Activated CD4-positive, alpha-beta memory T cell treated with anti-CD3 and anti-CD28 coated beads for 36 hours (primary cell): ENCODE measurements around the gene MCM6. TPM values are rescaled to one million over a fixed set of nuclear protein-coding genes. Genes with fewer than 3 reads are reported as not detected.

Source experiments
- CTCF ChIA-PET: fragments of 350-600 bp; sonication (Branson Sonifier 250); formaldehyde crosslinking; loops from one replicate; lab custom pipeline; 2021; ENCODE audit warnings: antibody characterized with exemption, inconsistent platforms; lab: Charles Lee
- POLR2A ChIA-PET: fragments of 350-600 bp; sonication (Branson Sonifier 250); formaldehyde crosslinking; loops from one replicate; lab custom pipeline; 2021; ENCODE audit warnings: antibody characterized with exemption; lab: Charles Lee
- DNase-seq: peaks from one replicate; pipeline ENCODE4 v3.0.0-alpha.2; 2020
- H3K27ac Mint-ChIP-seq: one replicate; pipeline ENCODE4 v1.8.0; 2021; ENCODE audit warnings: mixed read lengths
- H3K27me3 Mint-ChIP-seq: one replicate; pipeline ENCODE4 v1.8.0; 2021; ENCODE audit warnings: mixed read lengths
- H3K36me3 Mint-ChIP-seq: one replicate; pipeline ENCODE4 v1.8.0; 2021; ENCODE audit warnings: mixed read lengths
- H3K4me1 Mint-ChIP-seq: one replicate; pipeline ENCODE4 v1.8.0; 2021; ENCODE audit warnings: low read depth, mixed read lengths
- H3K4me3 Mint-ChIP-seq: one replicate; pipeline ENCODE4 v1.8.0; 2021; ENCODE audit warnings: mild to moderate bottlenecking, mixed read lengths
- H3K9me3 Mint-ChIP-seq: one replicate; pipeline ENCODE4 v1.8.0; 2021; ENCODE audit warnings: mixed read lengths
- intact Hi-C: fragments of 100-400 bp; cut with micrococcal nuclease; formaldehyde crosslinking; loops from one replicate; pipeline ENCODE4 v1.15.1; 2023
- total RNA-seq, 2 experiments: library from RNA; stranded (reverse); gene quantifications; one replicate each; pipeline ENCODE4 v1.2.3, GENCODE V29; 2021

Gene MCM6
- total RNA-seq, result 100 to 1,000 TPM; 280 to 284 TPM

- CTCF ChIA-PET, result interaction anchor here (1.0 to 1.4 kb wide), 4 partner anchors 133 to 510 kb away, joined by 3 read pairs; no protein-coding TSS in a partner anchor
- POLR2A ChIA-PET, result interaction anchor here (0.5 to 1.9 kb wide), 20 partner anchors 11 to 509 kb away, joined by 3 to 20 read pairs (median 4); partner anchors contain the start of genes DARS1, R3HDM1 and ZRANB3
- peak; percentile 100 for DNase-seq
- H3K27me3 Mint-ChIP-seq, result peaks cover 2% of the 10 kb centered on the region
- peak within 1 kb of the TSS; percentile 98 for H3K27ac Mint-ChIP-seq
- peaks cover 50% of the 10 kb centered on the region for H3K36me3 Mint-ChIP-seq
- intact Hi-C loops, result loop anchor here (1.0 to 2.0 kb wide), 7 partner anchors 56 to 958 kb away; partner anchors contain the start of genes CCNT2, CXCR4, DARS1 and R3HDM1
- peaks cover 39% of the 10 kb centered on the region for H3K4me1 Mint-ChIP-seq
- H3K4me3 Mint-ChIP-seq, result peak within 1 kb of the TSS; percentile 90
- no peaks in the 10 kb centered on the region for H3K9me3 Mint-ChIP-seq
Observed at GRCh38 chr2:135876066-135876711, at the start of gene MCM6. Gene MCM6 (minus strand): TSS chr2:135876443. CDS start chr2:135876365, 78 bp downstream.

- Mint-ChIP-seq H3K9me3 (no peaks in the 10 kb centered on the region), H3K4me1 (peaks cover 6% of the 10 kb centered on the region), H3K36me3 (peaks cover 16% of the 10 kb centered on the region), H3K27me3 (no peaks in the 10 kb centered on the region), H3K4me3 (no peak overlapping the region), H3K27ac (no peak overlapping the region)
- ChIA-PET POLR2A (no interaction called here), CTCF (interaction anchor here (1.2 kb wide), 1 partner anchor 12 kb away, joined by 4 read pairs; no protein-coding TSS in a partner anchor)
- DNase-seq, result no peak
- intact Hi-C loops, result no loop called here
Observed at GRCh38 chr2:135925571-135925970, 49.3 kb upstream of the MCM6 start.

GRCh38 chr2:135916207-135916606 lies 40.0 kb upstream of the MCM6 start:
- no peak overlapping the region for H3K4me3 Mint-ChIP-seq
- POLR2A ChIA-PET, result no interaction called here
- intact Hi-C loops, result loop anchor here (1.0 to 5.0 kb wide), 5 partner anchors 69 to 468 kb away; partner anchors contain the start of gene DARS1
- CTCF ChIA-PET, result interaction anchor here (1.0 to 3.2 kb wide), 4 partner anchors 97 to 468 kb away, joined by 3 to 69 read pairs (median 6); no protein-coding TSS in a partner anchor
- no peaks in the 10 kb centered on the region for H3K27me3 Mint-ChIP-seq
- H3K4me1 Mint-ChIP-seq, result peaks cover 9% of the 10 kb centered on the region
- H3K9me3 Mint-ChIP-seq, result no peaks in the 10 kb centered on the region
- no peak for DNase-seq
- H3K27ac Mint-ChIP-seq, result no peak overlapping the region
- H3K36me3 Mint-ChIP-seq, result peaks cover 17% of the 10 kb centered on the region

GRCh38 chr2:135914485-135914884 lies 38.2 kb upstream of the MCM6 start:
- H3K36me3 Mint-ChIP-seq, result peaks cover 23% of the 10 kb centered on the region
- H3K4me1 Mint-ChIP-seq, result peaks cover 14% of the 10 kb centered on the region
- H3K9me3 Mint-ChIP-seq, result no peaks in the 10 kb centered on the region
- DNase-seq, result no peak
- ChIA-PET CTCF (interaction anchor here (0.7 to 3.2 kb wide), 33 partner anchors 8 to 476 kb away, joined by 3 to 69 read pairs (median 5); no protein-coding TSS in a partner anchor), POLR2A (interaction anchor here (1.2 kb wide), 1 partner anchor 470 kb away, joined by 4 read pairs; no protein-coding TSS in a partner anchor)
- intact Hi-C loops, result loop anchor here (5.0 kb wide), 1 partner anchor 218 kb away; no protein-coding TSS in a partner anchor
- H3K4me3 Mint-ChIP-seq, result no peak overlapping the region
- H3K27ac Mint-ChIP-seq, result no peak overlapping the region
- H3K27me3 Mint-ChIP-seq, result no peaks in the 10 kb centered on the region

GRCh38 chr2:135913727-135914365 lies 37.6 kb upstream of the MCM6 start:
- peaks cover 14% of the 10 kb centered on the region for H3K4me1 Mint-ChIP-seq
- H3K36me3 Mint-ChIP-seq, result peaks cover 27% of the 10 kb centered on the region

GRCh38 chr2:135909976-135910375 lies 33.7 kb upstream of the MCM6 start:
- intact Hi-C loops, result loop anchor here (5.0 kb wide), 1 partner anchor 222 kb away; no protein-coding TSS in a partner anchor
- DNase-seq, result no peak
- Mint-ChIP-seq H3K9me3 (no peaks in the 10 kb centered on the region), H3K27me3 (no peaks in the 10 kb centered on the region), H3K4me1 (peaks cover 7% of the 10 kb centered on the region), H3K36me3 (peaks cover 39% of the 10 kb centered on the region), H3K27ac (peak overlapping the region; percentile 34), H3K4me3 (no peak overlapping the region)
- CTCF ChIA-PET, result no interaction called here
- POLR2A ChIA-PET, result no interaction called here

More at GRCh38 chr2:135913727-135914365, 37.6 kb upstream of the MCM6 start:
- intact Hi-C loops, result loop anchor here (1.0 to 5.0 kb wide), 3 partner anchors 143 to 468 kb away; no protein-coding TSS in a partner anchor
- Mint-ChIP-seq H3K27ac (no peak overlapping the region), H3K4me3 (no peak overlapping the region), H3K27me3 (no peaks in the 10 kb centered on the region), H3K9me3 (no peaks in the 10 kb centered on the region)
- no peak for DNase-seq
- ChIA-PET POLR2A (interaction anchor here (0.6 to 1.2 kb wide), 4 partner anchors 34 to 471 kb away, joined by 3 to 4 read pairs (median 3); no protein-coding TSS in a partner anchor), CTCF (interaction anchor here (0.6 to 3.2 kb wide), 47 partner anchors 9 to 919 kb away, joined by 3 to 69 read pairs (median 4); no protein-coding TSS in a partner anchor)

- POLR2A ChIA-PET, result no interaction called here
- Mint-ChIP-seq H3K27me3 (no peaks in the 10 kb centered on the region), H3K4me1 (peaks cover 8% of the 10 kb centered on the region), H3K36me3 (peaks cover 31% of the 10 kb centered on the region), H3K9me3 (no peaks in the 10 kb centered on the region), H3K27ac (no peak overlapping the region), H3K4me3 (no peak overlapping the region)
- DNase-seq, result no peak
- CTCF ChIA-PET, result no interaction called here
- intact Hi-C loops, result no loop called here
Observed at GRCh38 chr2:135905679-135906078, 29.4 kb upstream of the MCM6 start.

- ChIA-PET POLR2A (no interaction called here), CTCF (interaction anchor here (1.2 kb wide), 1 partner anchor 9 kb away, joined by 3 read pairs; no protein-coding TSS in a partner anchor)
- Mint-ChIP-seq H3K9me3 (no peaks in the 10 kb centered on the region), H3K4me3 (no peak overlapping the region), H3K27ac (no peak overlapping the region), H3K36me3 (peaks cover 27% of the 10 kb centered on the region), H3K27me3 (no peaks in the 10 kb centered on the region), H3K4me1 (peaks cover 2% of the 10 kb centered on the region)
- intact Hi-C loops, result no loop called here
- DNase-seq, result no peak
Observed at GRCh38 chr2:135904341-135904989, 28.2 kb upstream of the MCM6 start.

GRCh38 chr2:135903650-135904049 lies 27.4 kb upstream of the MCM6 start:
- Mint-ChIP-seq H3K4me3 (no peak overlapping the region), H3K4me1 (peaks cover 2% of the 10 kb centered on the region), H3K27ac (no peak overlapping the region), H3K36me3 (peaks cover 20% of the 10 kb centered on the region), H3K27me3 (no peaks in the 10 kb centered on the region), H3K9me3 (no peaks in the 10 kb centered on the region)
- intact Hi-C loops, result no loop called here
- no peak for DNase-seq
- ChIA-PET POLR2A (no interaction called here), CTCF (interaction anchor here (1.1 to 1.2 kb wide), 2 partner anchors 10 to 491 kb away, joined by 3 read pairs; no protein-coding TSS in a partner anchor)

- H3K4me1 Mint-ChIP-seq, result peaks cover 2% of the 10 kb centered on the region
- DNase-seq, result no peak
- CTCF ChIA-PET, result interaction anchor here (1.4 kb wide), 1 partner anchor 15 kb away, joined by 4 read pairs; no protein-coding TSS in a partner anchor
- intact Hi-C loops, result no loop called here
- POLR2A ChIA-PET, result no interaction called here
- H3K36me3 Mint-ChIP-seq, result peaks cover 10% of the 10 kb centered on the region
- H3K27me3 Mint-ChIP-seq, result no peaks in the 10 kb centered on the region
- no peak overlapping the region for H3K27ac Mint-ChIP-seq
- H3K9me3 Mint-ChIP-seq, result no peaks in the 10 kb centered on the region
- no peak overlapping the region for H3K4me3 Mint-ChIP-seq
Observed at GRCh38 chr2:135899567-135899966, 23.3 kb upstream of the MCM6 start.

GRCh38 chr2:135898234-135898786 lies 22.1 kb upstream of the MCM6 start:
- H3K9me3 Mint-ChIP-seq, result no peaks in the 10 kb centered on the region
- H3K27me3 Mint-ChIP-seq, result no peaks in the 10 kb centered on the region
- DNase-seq, result no peak
- no peak overlapping the region for H3K27ac Mint-ChIP-seq
- CTCF ChIA-PET, result no interaction called here
- H3K36me3 Mint-ChIP-seq, result peaks cover 8% of the 10 kb centered on the region
- POLR2A ChIA-PET, result no interaction called here
- intact Hi-C loops, result no loop called here
- H3K4me3 Mint-ChIP-seq, result no peak overlapping the region
- H3K4me1 Mint-ChIP-seq, result no peaks in the 10 kb centered on the region
